T-helper 1 cell (primary cell): ENCODE results near the gene FBXO7.

Experiments
- DNase-seq, 5 donors: peaks; one replicate each; pipeline ENCODE4 v3.0.0-alpha.2; 2012 to 2020

FBXO7 gene

DNA sequence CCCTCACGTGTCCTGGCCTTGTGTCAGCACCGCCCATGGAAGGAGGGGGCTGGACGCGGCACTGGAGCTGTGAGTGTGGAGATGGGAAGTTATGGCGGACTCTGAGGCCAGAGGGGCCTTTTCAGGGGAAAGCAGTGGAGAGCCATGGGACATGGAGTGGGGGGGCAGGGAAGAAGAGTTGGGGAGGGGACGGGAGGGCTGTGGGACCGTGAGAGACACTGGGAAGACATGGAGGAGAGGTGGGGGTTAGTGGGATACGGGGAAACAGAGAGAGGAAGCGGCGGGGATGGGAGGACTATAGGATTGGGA, 58.2 kb downstream of the FBXO7 start:
- DNase-seq, result no peak

DNA sequence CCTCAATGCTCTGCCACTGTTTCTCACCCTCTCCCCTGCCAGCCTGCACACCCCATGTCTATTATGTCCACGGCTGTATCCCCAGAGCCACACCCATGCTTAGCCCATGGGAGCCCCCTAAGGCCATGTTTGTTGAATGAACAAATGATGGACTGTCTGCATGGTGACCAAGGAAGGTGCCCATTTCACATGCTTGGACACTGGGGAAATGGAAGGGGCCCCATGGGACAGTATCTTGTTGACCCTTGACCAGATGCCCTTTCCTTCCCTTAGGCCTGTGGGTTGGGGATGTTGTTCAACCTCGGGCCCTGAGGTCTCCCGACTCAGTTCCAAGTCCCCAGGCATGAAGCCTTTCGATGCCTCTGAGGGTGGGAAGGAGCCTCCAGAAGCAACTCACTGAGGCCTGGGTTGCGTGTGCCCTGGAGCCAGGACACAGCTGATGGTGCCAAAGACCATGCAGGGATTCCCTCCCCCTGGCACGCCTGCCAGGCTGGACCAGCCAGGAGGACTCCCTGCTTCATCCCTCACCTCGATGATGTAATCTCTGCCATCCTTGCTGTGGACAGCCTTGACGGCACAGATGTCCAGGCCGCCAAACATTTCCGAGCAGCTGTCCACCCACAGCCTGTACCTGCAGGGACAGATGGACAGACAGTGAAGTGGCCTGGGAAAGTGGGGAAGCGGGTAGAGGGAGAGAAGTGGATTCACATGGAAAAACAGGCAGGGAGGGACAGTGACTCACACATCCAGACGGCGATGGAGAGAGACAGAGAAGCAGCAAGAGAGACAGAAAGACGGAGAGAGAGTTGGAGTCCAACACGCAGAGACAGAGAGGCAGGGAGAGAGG, 58.9 kb downstream of the FBXO7 start:
- no peak for DNase-seq

- DNase-seq, result no peak
These were observed 59.9 kb downstream of the FBXO7 start for GRCh38 chr22:32534252-32535235.

GRCh38 chr22:32535531-32536190, 61.0 kb downstream of the FBXO7 start:
- DNase-seq, result no peak

DNA sequence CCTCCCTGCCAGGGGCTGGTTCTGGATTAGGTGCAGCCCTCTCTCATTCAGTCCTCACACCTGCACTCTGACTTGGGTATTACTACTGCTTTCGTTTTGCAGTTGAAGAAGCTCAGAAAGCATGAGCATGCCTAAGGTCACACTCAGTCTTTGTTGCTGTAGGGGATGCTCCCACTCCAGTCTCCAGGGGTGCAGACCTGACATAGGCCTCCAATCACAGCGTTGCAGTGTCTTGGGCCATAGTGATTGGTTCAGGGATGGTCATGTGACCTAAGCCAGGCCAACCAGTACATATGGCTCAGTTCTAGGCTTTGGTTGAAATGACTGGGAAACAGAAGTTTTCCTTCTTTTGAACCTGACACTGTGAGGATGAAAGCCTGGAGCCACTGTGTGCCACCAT, 61.7 kb downstream of the FBXO7 start:
- no peak for DNase-seq

DNA sequence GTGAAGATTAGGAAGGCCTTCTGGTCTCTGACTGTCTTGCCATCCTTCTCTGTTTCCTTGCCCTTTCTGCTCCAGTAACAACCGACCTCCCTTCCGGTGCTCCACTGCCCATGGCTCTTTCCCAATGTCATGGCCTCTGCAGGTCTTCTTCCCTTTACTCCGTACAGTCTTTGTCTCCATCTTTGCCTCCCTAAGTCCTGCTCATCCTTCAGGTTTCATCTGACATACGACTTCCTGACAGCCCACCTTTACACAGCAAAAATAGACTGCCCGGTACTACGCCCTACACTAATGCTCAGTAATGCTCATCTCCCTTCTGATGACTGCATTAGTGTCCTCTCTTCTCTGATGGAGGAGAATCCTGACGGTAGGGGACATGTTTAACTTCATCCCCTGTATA, 63.9 kb downstream of the FBXO7 start:
- no peak for DNase-seq

DNA sequence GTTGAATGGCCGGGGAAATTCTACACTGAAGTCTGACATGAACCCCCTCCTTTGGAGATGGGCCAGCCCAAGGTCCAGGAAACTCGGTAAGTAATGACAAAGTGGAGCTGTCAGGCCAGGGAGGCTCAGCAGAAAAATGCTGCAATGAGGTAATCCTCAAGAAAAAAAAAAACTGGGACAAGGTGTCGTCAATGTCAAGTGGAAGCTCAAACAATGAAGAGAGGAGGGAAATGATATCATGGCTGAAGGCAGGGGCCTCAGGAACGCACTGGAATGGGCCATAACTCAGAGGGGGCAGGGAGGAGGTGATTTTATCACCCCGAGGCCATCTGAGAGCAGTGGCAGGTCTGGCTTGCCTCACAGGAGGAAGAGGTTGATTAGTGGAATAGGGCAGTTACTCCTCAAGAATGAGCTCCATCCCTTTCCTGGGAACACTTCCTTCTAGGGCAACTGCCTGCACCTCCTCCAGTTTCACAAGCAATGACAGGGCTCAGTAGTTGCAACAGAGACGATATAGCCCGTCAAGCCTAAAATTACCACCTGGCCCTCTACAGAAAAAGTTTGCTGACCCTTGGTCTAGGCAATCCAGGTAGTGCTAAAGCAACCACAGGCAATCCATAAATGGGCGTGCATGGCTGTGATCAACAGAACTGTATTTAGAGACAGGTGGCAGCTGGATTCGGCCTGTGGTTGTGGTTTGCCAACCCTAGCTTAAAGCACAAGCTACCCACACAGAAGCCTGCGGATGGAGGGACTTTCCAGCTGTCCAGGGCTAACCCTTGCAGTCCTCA, 65.2 kb downstream of the FBXO7 start:
- DNase-seq, result no peak

GRCh38 chr22:32541481-32541880, 66.9 kb downstream of the FBXO7 start:
- no peak for DNase-seq

DNA sequence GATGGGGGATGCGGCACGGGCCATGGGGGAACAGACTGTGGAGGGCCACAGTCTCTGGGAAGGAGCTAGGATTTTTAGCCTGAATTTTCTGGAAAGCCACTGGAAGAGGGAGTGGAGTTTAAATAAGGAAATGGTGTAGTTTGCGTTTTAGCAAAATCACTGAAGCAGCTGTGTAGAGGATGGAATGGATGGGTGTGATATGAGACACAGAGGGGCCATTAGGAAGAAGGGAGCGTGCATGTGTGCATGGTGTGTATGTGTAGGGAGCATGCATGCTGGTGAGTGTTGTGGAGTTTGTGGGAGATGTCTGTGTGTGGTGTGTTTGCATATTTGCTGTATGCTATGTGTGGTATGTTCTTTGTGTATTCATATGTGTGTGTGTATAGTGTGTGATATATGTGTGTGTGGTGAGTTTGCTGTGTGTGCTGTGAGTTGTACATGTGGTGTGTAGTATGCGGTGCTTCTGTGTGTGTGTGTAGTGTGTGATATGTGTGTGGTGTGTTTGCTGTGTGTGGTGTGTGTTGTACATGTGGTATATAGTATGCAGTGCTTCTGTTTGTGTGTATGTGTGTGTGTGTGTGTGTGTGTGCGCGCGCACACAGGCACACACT, 67.6 kb downstream of the FBXO7 start:
- DNase-seq, result no peak

GRCh38 chr22:32542677-32543357, 68.2 kb downstream of the FBXO7 start:
- DNase-seq, result no peak

DNA sequence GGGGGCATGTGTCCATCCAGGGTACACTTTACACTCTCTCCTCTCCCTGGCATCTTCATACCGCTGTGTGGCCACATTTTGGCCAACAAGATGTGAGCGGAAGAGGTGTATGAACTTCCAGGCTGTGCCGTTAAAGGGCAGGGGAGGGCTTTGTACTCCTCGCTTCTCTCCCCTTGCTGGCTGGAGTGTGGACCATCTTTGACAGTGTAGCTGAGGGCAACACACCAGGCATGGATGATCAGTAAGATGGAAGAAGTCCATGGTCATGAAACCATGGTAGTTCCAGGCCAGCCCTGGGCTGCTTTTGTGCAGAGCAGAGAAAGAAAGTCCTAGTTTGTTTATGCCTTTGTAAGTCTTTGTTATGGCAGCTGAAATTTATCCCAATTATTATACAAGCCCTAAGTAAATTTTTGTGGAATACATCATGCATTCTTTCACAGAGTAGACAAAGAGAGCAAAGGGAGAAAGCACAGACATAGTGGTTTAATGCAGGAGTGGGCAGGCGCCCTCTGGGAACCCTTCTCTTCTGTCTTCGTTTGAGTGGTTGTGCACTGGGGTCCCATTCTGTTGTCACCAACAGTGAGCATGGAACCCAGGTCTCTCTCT, 70.4 kb downstream of the FBXO7 start:
- DNase-seq, result no peak

GRCh38 chr22:32545801-32546200, 71.2 kb downstream of the FBXO7 start:
- DNase-seq, result no peak

DNA sequence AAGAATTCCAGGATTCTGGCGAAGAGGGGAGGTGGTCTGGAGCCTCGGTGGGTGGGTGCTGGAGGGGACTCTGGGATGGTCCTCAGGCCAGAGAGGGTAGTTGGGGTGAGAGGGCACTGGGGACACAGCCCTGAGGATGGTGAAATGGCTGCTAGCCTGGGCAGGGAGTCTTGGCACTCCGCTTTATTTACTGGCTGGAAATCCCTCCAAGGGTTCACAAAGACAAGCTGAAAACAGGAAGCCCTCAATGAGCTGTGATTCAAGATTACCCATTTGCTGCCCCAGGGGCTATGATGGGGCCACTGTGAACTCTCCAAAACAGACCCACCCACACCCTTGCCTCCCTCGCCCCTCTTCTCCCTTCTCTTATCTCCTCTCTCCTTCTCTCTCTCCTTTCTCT, 71.9 kb downstream of the FBXO7 start:
- DNase-seq, result no peak

DNA sequence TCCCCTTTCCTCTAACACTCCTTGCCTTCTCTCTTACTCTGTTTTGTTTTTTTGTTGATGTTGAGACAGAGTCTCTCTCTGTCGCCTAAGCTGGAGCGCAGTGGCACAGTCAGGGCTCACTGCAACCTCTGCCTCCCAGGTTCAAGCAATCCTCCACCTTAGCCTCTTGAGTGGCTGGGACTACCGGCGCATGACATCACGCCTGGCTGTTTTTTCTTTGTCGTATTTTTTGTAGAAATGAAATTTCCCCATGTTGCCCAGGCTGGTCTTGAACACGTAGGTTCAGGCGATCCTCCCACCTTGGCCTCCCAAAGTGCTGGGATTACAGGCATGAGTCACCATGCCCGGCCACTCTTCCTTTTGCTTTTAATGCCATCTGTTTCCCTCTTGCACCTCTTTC, 72.3 kb downstream of the FBXO7 start:
- DNase-seq, result no peak

DNA sequence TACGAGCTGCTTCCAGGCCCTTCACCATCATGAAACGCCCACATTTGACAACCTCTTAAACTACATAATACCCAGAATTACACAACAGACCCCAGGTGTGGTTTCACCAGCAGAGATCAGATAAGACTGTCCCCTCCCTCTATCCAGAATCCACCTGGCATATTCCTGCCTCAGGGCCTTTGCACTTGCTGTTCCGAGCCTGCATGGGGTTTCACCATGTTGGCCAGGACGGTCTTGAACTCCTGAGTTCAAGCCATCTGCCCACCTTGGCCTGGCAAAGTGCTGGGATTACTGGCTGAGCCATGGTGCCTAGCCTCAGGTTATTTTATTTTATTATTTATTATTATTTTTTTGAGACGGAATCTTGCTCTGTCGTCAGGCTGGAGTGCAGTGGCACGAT, 73.4 kb downstream of the FBXO7 start:
- DNase-seq, result no peak
